Aorta (tissue), 5 donors: ENCODE measurements around the gene PYCR2. TPM values are rescaled to one million over a fixed set of nuclear protein-coding genes. Genes with fewer than 3 reads are reported as not detected.
A peak's percentile ranks its signal among the peaks of the same experiment; 100 is the strongest.
"Not testable (repeated sequence)": the region's sequence is repeated elsewhere in the genome, so short reads cannot be mapped to it uniquely, and the experiment has no call there.

Source experiments
- ATAC-seq: fragments of 200-7000 bp; cut with Tn5 transposase; one replicate; pipeline ENCODE4 v1.9.1; 2022; ENCODE audit warnings: moderate library complexity; ENCODE audit not compliant: low FRiP score
- DNase-seq, 2 donors: peaks; one replicate each; pipeline ENCODE4 v3.0.0-alpha.2; 2020
- H3K27ac ChIP-seq, 2 donors: one replicate each; pipeline ENCODE4 v1.5.1; 2013; ENCODE audit warnings: low read length in 2 of 2, mild to moderate bottlenecking in 2 of 2, moderate library complexity in 2 of 2, control low read depth in 1 of 2, inconsistent platforms in 1 of 2, low read depth in 1 of 2
- H3K27me3 ChIP-seq, 2 donors: one replicate each; pipeline ENCODE4 v1.6.1; 2013; ENCODE audit warnings: control low read depth in 1 of 2, low read length in 1 of 2, mild to moderate bottlenecking in 1 of 2, moderate library complexity in 1 of 2; ENCODE audit not compliant: insufficient read depth in 2 of 2, control insufficient read depth in 1 of 2
- H3K36me3 ChIP-seq, 2 donors: one replicate each; pipeline ENCODE4 v1.6.1; 2013; ENCODE audit warnings: control low read depth in 1 of 2, low read length in 1 of 2, mild to moderate bottlenecking in 1 of 2; ENCODE audit not compliant: insufficient read depth in 2 of 2, control insufficient read depth in 1 of 2
- H3K4me1 ChIP-seq, 2 donors: one replicate each; pipeline ENCODE4 v1.6.1; 2013; ENCODE audit warnings: low read length in 2 of 2, control low read depth in 1 of 2, mild to moderate bottlenecking in 1 of 2, moderate library complexity in 1 of 2; ENCODE audit not compliant: insufficient read depth in 2 of 2, control insufficient read depth in 1 of 2
- H3K4me3 ChIP-seq, 2 donors: one replicate each; pipeline ENCODE4 v1.5.1; 2013; ENCODE audit warnings: low read length in 2 of 2, control low read depth in 1 of 2, mild to moderate bottlenecking in 1 of 2
- H3K9me3 ChIP-seq: one replicate; pipeline ENCODE4 v1.6.1; 2013; ENCODE audit warnings: mild to moderate bottlenecking, low read length; ENCODE audit not compliant: control insufficient read depth
- WGBS, 2 donors: extraction: QIAGEN DNeasy Blood & Tissue Kit; methylation state at CpG; one replicate each; pipeline ENCODE4 v1.1.7; 2013; 5-methylcytosine and 5-hydroxymethylcytosine counted together
- intact Hi-C, 2 donors: fragments of 100-400 bp; cut with DNase I; formaldehyde crosslinking; loops; one replicate each; pipeline versions ENCODE4 v1.14.2 to v1.15.0; 2022
- polyA plus RNA-seq, 2 donors: library from polyadenylated mRNA; stranded (reverse); fragments of 200-250 nt; gene quantifications; one replicate each; pipeline ENCODE4 v1.2.3, GENCODE V29; 2013
- total RNA-seq, 2 donors: library from RNA; stranded (reverse); fragmentation: NEBNext Ultra II Directional; extraction: Animal tissue kit (Norgen Biotek cat#: 25700); gene quantifications; one replicate each; pipeline ENCODE4 v1.2.1, GENCODE V29; 2021
- donor health status: healthy with polysubstance abuse.
- donor health status: Bipolar disorder and iron deficiency.
- donor health status: DM: no; HTN: no; CAD: no.
- donor health status: DM: no; HTN: no; CAD: no.
- donor health status: DM: yes; HTN: yes; CAD: no.

PYCR2 gene
- total and polyA plus RNA-seq, 4 donors: 27.0 to 63.6 (median 45.8) TPM

GRCh38 chr1:225931270-225932136 is 7.5 kb upstream of the PYCR2 start:
- 78 to 88% methylated on average over 5 of the region's 5 CpGs for WGBS, 2 donors

GRCh38 chr1:225930566-225930965 is 6.5 kb upstream of the PYCR2 start:
- ATAC-seq: no peak
- no peaks in the 10 kb centered on the region for H3K27me3 ChIP-seq
- DNase-seq: no peak
- intact Hi-C loops: no loop called here
- H3K9me3 ChIP-seq: no peaks in the 10 kb centered on the region
- H3K36me3 ChIP-seq: no peaks in the 10 kb centered on the region
- no peaks in the 10 kb centered on the region for H3K4me1 ChIP-seq
- H3K4me3 ChIP-seq: no peak overlapping the region
- WGBS, 2 donors: 98 to 100% methylated on average over 2 of the region's 2 CpGs
- H3K27ac ChIP-seq: no peak overlapping the region

More at GRCh38 chr1:225931270-225932136, 7.5 kb upstream of the PYCR2 start:
- Histone ChIP-seq H3K36me3 (no peaks in the 10 kb centered on the region), H3K4me1 (no peaks in the 10 kb centered on the region), H3K27ac (no peak overlapping the region), H3K9me3 (no peaks in the 10 kb centered on the region), H3K4me3 (no peak overlapping the region), H3K27me3 (no peaks in the 10 kb centered on the region)
- DNase-seq: no peak
- ATAC-seq: no peak
- intact Hi-C loops: no loop called here

GRCh38 chr1:225929462-225929861 is 5.4 kb upstream of the PYCR2 start:
- H3K27me3 ChIP-seq, H3K36me3 ChIP-seq, H3K4me3 ChIP-seq, H3K9me3 ChIP-seq, intact Hi-C loops, DNase-seq, ATAC-seq, H3K4me1 ChIP-seq, H3K27ac ChIP-seq: not testable (repeated sequence)
- 94 to 95% methylated on average over 3 of the region's 3 CpGs for WGBS, 2 donors

GRCh38 chr1:225928186-225929175 is 4.4 kb upstream of the PYCR2 start:
- no peaks in the 10 kb centered on the region for H3K4me1 ChIP-seq
- DNase-seq: no peak
- no peak for ATAC-seq
- H3K36me3 ChIP-seq: no peaks in the 10 kb centered on the region
- H3K4me3 ChIP-seq: no peak overlapping the region
- WGBS, 2 donors: 82 to 88% methylated on average over 14 of the region's 14 CpGs
- H3K27ac ChIP-seq: no peak overlapping the region
- H3K9me3 ChIP-seq: no peaks in the 10 kb centered on the region
- intact Hi-C loops: no loop called here
- no peaks in the 10 kb centered on the region for H3K27me3 ChIP-seq

GRCh38 chr1:225926551-225927113 is 2.6 kb upstream of the PYCR2 start:
- intact Hi-C loops: no loop called here
- no peak for ATAC-seq
- Histone ChIP-seq H3K27me3 (no peaks in the 10 kb centered on the region), H3K4me3 (no peak overlapping the region), H3K9me3 (no peaks in the 10 kb centered on the region), H3K27ac (no peak overlapping the region), H3K4me1 (no peaks in the 10 kb centered on the region), H3K36me3 (no peaks in the 10 kb centered on the region)
- WGBS, 2 donors: 90 to 93% methylated on average over 3 of the region's 3 CpGs
- DNase-seq: no peak

DNA sequence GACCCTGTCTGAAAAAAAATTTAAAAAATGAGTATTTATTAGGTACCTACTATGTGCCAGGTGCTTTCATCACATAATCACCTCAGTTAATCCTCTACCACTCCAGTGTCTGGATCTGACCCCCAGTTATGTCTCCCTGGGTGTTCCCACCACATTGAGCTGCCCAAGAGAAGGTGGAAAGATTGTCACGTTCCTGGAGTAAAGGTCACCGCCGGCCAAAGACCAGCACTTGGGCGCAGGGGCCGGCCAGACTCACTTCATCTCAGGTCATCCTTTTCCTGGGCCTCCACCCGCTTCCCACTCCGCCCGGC is 714 bp downstream of the PYCR2 start:
- H3K4me3 ChIP-seq: peak overlapping the region; percentile 63 to 94
- 1 to 2% methylated on average over 8 of the region's 8 CpGs for WGBS, 2 donors
- no peaks in the 10 kb centered on the region for H3K27me3 ChIP-seq
- H3K27ac ChIP-seq: peak overlapping the region in 1 of 2 donors; percentile 93
- no peak for DNase-seq
- no peaks in the 10 kb centered on the region for H3K4me1 ChIP-seq
- intact Hi-C loops: no loop called here
- no peaks in the 10 kb centered on the region for H3K9me3 ChIP-seq
- no peaks in the 10 kb centered on the region for H3K36me3 ChIP-seq
- ATAC-seq: no peak

DNA sequence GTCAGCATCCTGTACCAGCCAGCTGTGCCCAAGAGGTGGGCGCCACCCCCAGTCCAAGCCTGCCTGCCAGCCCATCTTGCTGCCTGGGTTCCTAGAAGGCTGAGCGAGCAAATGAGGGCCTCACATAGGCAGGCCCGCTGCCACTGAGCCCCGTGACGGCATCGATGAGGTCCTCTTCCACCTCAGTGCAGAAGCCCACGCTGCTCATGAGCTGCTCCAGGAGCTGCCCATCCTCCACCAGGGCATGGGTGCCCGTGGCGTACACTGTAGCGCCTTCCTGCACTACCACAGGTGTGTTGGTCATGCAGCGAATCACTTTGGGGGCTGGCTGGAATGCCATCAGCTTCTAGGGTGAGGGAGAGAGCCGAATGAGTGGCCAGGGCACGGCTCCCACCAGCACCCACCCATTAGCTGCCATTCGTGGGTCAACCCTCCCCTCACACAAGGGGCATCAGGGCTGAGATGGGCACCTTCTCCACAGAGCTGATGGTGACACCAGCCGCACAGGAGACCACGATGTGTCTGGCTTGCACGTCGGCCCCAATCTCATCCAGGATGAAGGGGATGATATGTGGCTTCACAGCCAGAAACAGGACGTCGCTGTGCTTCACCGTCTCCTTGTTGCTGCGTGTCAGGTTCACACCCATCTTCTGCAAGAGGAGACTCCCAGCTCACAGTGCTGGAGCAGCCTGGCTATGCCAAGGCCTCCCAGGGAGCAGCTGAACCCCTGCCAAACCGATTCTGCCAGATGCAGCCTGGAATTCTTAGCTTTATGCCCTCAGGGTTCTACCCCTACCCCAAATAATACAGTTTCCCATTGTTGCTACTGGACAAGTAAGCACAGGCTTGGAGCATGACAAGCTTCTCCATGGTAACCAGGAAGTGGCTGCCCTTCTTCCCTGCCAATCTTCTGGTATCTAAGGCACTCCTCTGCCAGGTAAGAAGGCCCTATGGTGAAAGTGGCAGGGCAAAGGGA is 2.0 kb downstream of the PYCR2 start:
- Histone ChIP-seq H3K9me3 (no peaks in the 10 kb centered on the region), H3K36me3 (no peaks in the 10 kb centered on the region), H3K27ac (no peak overlapping the region), H3K27me3 (no peaks in the 10 kb centered on the region), H3K4me1 (no peaks in the 10 kb centered on the region), H3K4me3 (no peak overlapping the region)
- ATAC-seq (no peak), DNase-seq (peak in 1 of 2 donors; percentile 36)
- 90 to 91% methylated on average over 23 of the region's 23 CpGs for WGBS, 2 donors
- intact Hi-C loops: no loop called here

DNA sequence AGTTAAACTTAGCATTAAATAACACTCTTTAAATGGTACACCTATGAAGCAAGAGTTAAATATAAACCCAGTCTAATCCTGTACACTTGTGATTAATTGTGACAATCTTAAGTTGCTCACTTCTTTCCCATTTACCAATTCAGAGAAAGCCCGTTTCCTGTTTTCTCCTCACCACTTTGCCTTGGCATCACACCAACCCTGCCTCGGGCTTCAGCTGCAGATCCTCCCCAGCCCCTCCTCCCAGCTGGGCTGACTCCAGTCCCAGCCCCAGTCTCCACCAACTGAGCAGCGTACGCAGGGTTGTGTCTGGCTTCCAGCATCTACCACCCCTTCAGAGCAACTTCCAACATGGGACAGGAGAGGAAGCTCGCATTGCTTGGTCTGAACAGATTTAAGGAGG is 4.1 kb downstream of the PYCR2 start:
- Histone ChIP-seq H3K36me3 (no peaks in the 10 kb centered on the region), H3K27ac (no peak overlapping the region), H3K4me1 (no peaks in the 10 kb centered on the region), H3K4me3 (no peak overlapping the region), H3K9me3 (no peaks in the 10 kb centered on the region), H3K27me3 (no peaks in the 10 kb centered on the region)
- no peak for ATAC-seq
- intact Hi-C loops: no loop called here
- 2 to 4% methylated on average over 5 of the region's 5 CpGs for WGBS, 2 donors
- peak; percentile 83 to 92 for DNase-seq
